Measurements from ENCODE around the gene WDR91. TPM values are rescaled to one million over a fixed set of nuclear protein-coding genes. Genes with fewer than 3 reads are reported as not detected.

Gene WDR91
- total RNA-seq, 2 donors from 2014 or later, result 8.2 to 8.7 TPM

DNA sequence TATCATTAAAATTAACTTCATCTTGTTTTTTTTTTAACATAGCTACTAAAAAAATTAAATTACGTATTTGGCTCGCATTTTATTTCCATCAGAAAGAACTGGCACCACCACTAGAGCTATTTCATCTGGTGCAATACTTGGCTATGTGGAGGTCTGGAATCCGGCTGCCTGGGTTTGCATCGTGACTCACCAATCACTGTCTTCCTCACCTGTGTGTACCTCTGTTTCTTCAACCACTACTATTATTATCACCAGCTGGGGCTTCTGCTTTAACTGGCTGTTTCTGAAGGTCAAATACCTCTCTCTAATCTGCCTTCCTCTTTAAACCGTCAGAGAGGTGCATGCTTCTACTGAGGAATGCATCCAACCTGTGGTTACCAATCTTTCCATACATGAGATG, 6.5 kb downstream of the WDR91 start:
- ATAC-seq (no peak), DNase-seq (no peak)
- intact Hi-C loops (cut with DNase I), result no loop called here

DNA sequence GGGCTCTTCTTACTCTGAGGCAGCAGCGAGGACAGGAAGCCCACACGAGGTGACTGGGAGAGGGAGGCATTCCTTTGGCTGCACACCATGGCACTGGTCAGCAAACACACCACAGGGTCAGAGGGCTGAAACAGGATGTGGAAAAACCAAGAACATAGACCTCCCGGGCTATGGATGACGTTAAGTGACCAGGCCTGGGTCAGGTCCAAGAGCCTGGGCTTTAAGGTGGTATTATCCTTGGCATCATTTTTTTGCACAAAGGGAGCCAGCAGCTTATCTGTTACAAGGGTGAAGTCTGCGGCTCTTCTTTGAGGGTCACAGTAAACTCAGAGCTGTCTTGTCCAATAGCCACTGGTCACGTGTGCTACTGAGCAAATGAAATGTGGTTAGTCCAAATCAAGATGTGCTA, 7.0 kb downstream of the WDR91 start:
- ATAC-seq (peak in 1 of 2 donors; percentile 30), DNase-seq (peak; percentile 60)
- intact Hi-C loops (cut with DNase I), result no loop called here

DNA sequence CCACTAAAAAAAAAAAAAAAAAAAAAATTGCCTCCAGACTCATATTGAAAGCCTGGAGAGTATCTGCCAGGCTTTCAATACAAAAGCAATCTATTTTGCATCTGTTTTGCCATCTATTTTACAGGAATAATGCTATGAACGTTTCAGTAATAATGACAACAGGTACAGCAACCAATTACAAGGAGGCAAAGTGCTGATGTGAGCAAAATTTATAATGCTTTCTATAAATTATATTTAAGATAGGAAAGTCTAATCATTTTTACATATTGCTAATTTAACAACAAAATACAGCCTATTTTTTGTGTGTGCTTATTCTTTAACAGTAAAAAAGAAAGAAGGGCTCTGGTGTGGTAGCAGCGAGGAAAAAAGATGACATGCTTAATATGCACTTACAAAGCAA, 10.0 kb downstream of the WDR91 start:
- DNase-seq (no peak), ATAC-seq (no peak)

DNA sequence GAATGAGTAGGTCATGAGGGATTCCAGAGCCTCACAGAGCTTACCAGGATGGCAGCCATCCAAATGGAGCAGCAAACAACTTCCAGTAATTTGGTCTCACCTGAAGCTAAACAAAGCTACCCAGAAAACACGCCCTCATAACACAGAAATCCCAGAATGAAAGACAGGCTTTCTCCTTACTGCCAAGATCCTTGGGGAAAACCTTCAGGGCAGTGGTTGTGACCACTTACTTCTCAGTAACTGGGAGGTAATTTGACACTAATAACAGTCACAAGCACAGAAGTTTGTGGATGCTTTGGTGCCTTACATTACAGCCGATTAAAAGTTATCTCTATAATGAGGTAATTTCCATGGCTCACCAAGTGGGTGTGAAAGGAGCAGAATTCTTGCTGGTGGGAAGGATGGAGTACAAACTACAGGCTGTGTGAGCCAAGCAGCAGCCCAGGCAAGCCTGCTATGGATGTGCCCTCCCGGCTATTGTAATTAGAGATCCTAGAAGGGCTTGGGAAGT, 10.4 kb downstream of the WDR91 start:
- intact Hi-C loops (cut with DNase I), result no loop called here
- DNase-seq (no peak), ATAC-seq (peak in 1 of 2 donors; percentile 20)

More for the DNA sequence above, 10.0 kb downstream of the WDR91 start:
- intact Hi-C loops (cut with DNase I), result no loop called here

DNA sequence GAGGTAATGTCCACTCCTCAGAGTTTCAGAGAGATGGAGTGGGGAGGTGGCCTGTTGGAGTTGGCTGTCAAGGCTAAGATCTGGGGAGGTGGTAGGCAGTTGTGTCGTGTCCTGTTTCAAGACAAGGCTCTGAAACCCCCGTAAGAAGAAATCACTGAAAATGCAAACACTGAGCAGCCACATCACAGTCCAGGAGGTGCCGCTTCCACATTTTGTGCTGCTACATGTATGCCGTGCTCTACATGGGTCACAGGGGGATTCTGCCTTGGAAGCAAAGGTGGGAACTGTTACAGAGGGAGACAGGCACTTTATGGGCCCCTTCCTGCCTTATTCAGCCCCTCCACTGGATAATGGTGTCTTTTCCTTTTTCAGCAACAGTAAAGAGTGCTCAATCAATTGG, 11.9 kb downstream of the WDR91 start:
- ATAC-seq (no peak), DNase-seq (no peak)
- intact Hi-C loops (cut with DNase I), result no loop called here

DNA sequence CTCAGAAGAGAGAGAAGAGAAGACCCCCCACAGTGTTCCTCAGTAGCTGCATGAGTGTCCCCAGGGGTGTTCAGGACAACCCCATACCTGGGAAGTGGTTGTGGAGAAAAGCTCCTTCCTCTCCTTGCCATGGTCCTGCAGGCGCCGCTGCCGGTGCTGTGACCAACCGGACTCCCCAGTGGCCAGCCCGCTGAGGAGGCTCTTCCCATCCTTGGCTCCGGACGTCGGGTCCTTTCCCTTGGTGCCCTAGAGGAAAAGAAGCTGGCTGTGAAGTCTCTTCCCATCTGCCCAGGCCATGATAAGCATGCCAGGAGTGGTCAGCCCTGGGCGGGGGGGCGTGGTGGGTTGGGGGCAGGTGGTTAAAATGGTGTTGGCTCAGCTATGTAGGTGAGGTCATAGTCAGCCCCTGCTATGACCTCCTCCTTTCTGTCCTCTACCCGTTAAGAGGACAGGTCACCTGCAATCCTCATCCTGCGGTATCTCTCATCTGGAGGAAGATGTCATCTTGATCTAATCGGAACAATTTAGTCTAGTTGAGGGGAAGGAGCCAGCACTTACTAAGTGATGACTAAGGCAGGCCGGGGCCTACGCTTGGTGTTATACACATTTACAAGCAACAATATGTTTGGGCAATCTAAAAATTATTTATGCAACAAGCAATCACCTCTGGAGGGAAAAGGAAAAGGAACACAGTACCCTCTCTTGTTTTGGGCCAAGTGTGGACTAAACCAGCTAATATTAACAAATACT, 13.2 kb downstream of the WDR91 start:
- DNase-seq (no peak), ATAC-seq (no peak)
- intact Hi-C loops (cut with DNase I), result no loop called here

DNA sequence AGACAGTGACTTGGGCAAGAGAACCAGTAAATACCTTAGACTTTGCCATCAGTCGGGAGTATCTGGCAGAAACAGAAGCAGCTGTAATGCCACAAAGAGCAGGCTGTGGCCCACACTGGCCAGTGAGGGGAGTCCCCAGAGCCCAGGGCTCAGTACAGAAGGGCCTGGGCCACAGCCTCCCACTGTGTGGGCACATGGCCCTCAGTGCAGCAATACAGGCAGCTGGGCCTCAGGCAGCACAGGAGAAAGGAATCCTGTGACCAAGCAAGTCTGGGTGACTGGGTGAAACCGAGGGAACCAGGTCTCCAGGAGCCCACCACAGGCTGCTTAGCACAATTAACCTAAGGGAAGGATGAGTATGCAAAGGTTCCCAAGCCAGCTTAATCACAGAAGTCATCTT, 14.0 kb downstream of the WDR91 start:
- DNase-seq (no peak), ATAC-seq (no peak)
- intact Hi-C loops (cut with DNase I), result no loop called here

DNA sequence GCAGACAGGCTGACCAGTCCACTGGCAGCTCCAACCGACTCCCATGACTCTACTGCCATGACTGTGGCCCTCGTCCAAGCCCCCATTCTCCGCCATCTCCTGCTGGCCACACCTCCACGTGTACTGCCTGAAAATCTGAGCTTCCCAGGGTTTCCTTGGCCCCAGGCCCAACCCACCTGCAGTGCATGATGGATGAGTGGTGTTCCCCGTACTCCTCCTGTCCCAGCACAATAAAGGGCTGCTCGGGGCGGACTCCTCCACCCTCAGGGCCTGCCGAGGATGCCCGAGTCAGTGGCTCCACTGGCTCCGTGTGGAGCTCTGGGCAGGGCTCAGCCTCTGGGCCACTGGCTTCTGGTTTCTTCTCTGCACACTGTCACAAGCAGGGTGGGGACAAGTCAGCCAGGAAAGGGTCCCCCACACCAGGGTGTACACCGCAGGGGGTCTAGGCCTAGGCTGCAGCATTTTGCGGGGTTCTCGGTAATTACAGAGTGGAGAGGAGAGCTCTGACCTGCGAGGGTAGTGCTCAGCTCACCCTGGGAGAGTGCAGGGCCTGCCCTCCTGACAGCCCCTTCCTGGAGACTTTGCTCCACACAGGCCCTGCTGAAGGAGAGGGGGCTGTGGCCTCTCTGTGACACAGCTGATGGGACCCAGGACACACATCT, 15.2 kb downstream of the WDR91 start:
- intact Hi-C loops (cut with DNase I), result no loop called here
- DNase-seq (no peak), ATAC-seq (no peak)

DNA sequence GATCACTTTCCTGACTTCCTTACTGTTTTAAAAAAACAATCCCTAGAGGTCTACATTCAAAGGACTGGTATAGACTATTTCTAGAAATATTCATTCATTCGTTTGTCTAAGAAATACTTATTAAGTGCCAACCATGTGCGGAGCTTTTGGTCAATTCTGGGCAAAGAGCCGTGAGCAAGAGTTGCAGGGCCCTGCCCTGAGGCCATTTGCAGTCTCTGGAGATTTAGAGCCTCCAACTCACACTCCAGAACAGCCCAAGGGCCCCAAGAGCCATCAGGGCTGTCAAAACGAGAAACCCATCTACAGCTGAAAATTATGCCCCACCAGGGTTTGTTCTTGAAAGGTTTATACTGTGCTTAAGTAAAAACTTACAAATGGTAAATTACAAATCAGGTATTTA, 16.2 kb downstream of the WDR91 start:
- intact Hi-C loops (cut with DNase I), result no loop called here
- DNase-seq (no peak), ATAC-seq (peak in 1 of 2 donors; percentile 65)

DNA sequence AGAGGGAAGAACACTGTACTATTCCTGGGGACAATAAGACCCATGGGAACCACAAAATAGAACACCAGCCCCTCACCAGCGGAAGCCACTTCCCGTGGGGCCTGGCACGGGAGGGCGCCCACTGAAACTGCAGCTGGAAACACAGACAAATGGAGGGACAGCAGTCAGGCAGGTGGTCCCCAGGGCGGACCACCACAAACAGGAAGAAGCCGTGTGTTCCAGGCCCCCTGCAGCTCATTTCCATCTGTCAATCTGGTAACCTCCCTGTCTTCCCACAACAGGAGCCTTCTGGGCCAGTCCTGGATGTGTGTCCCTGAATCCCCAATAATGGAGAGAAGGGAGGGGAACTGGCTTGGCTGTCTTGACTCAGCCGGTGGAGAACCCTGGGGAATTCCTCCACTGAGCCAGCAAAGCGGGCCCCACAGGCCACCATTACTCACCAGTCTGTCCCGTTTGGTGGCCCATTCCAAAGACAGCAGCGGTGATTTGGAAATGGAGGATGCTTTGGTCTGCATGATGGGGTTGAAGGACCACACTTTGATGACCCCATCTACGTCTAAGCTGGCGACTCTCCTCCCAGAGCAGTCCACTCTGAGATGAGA, 16.7 kb downstream of the WDR91 start:
- intact Hi-C loops (cut with DNase I), result no loop called here
- no peak for DNase-seq
- ATAC-seq, result no peak

DNA sequence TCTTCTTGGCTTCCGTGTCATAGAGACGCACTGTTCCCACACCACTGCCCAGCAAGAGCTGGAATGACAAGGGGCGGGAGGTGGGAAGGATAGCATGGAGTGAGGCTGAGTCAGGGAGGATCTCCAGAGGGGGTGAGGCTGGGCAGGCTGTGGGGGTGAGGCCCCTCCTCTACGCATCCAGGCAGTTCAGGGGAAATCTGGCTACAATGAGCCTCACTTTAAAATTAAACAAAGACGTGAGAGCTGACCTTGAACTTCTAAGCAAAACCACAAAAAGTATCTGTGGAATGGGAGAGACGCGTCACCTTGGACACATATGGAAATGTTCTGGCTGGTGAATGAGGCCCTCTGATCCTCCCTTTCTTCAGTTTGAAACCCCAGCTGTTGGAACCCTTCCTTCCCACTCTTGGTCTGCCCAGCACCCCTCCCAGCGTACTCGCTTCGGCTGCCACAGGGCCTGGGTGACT, 17.7 kb downstream of the WDR91 start:
- intact Hi-C loops (cut with DNase I), result no loop called here
- DNase-seq (no peak), ATAC-seq (no peak)

DNA sequence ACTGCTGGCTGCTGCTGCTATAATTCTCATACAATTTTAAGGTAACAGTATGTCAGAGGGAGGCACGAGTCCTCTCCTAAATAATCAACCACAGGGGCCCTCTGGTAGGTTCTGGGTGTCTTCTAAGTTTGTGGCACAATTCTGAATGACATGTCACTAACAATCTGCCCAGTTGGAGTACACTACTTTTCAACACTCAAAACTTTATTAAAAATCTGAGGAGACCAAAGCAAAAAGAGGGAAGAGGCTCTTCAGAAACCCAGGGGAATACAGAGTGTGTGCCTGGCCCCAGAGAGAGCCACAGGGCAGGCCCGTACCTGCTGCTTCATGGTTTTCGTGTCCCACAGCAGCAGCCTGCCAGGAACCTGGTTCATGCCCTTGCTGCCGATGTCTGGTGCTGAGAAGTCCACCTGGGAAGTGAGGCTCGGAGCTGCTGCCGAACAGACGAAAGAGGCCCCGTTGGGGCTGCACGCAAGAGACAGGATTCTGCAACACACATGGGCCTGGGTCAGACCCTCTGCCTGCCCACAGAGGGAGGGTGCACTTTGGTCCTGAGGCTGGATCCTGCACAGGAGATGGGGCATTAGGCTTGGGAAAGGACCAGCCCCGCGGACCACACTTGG, 18.3 kb downstream of the WDR91 start:
- intact Hi-C loops (cut with DNase I), result no loop called here
- DNase-seq (no peak), ATAC-seq (no peak)

DNA sequence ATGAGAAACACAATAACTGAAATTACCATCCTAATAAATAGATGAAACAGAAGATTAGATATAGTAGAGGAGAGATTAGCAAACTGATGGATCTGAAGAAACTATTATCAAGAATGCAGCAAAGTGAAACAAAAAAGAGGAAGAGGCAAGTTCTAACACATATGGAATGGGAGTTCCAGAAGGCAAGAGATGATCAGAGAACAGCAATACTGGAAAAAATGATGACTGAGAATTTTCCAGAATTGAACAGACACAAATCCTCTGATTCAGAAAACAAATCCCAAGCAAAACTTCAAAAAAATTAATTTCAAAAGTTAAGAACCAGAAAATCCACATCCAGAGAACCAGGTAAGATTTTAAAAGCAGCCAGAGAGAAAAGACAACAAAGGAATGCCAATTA, 20.6 kb downstream of the WDR91 start:
- no peak for DNase-seq
- intact Hi-C loops (cut with DNase I), result no loop called here
- no peak for ATAC-seq

DNA sequence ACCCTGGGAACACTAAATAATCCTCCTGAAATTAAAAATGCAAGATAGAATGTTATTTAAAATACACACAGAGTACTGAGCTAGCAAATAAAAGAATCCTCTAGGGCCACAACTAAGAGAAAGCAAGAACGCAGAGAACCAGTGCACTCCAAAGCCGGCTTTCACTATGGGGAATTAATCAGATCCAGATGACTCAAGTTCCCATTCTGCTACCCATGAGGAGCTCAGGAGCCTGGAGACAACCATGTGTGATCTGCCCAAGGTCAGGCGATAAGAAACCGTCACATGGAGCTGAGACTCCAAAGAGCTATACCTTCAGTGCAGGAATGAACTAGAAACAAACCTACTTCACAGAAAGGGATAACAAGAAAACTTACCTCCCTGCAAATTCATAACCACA, 21.4 kb downstream of the WDR91 start:
- intact Hi-C loops (cut with DNase I), result no loop called here
- DNase-seq (no peak), ATAC-seq (no peak)

DNA sequence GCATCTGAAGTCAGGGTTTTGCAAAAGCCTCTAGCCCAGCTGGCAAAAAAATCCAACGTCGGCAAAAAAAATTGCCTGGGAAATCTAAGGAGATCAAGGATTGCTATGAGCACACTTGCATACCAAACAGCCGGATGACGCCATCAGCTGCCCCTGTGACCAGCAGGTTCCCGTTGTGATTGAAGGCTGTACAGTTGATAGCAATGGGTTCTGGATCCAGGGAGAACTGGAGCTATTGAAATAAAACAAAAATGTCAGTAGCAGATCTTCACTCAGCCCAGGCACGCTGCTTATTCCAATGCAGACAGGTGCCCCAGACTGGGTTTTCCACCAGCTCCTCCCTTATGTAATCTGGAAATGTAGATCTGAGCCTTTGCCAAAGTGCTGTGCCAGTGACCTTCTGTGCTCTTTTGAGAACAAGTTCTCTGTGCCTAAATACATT, 22.1 kb downstream of the WDR91 start:
- intact Hi-C loops (cut with DNase I), result no loop called here
- ATAC-seq (no peak), DNase-seq (no peak)

DNA sequence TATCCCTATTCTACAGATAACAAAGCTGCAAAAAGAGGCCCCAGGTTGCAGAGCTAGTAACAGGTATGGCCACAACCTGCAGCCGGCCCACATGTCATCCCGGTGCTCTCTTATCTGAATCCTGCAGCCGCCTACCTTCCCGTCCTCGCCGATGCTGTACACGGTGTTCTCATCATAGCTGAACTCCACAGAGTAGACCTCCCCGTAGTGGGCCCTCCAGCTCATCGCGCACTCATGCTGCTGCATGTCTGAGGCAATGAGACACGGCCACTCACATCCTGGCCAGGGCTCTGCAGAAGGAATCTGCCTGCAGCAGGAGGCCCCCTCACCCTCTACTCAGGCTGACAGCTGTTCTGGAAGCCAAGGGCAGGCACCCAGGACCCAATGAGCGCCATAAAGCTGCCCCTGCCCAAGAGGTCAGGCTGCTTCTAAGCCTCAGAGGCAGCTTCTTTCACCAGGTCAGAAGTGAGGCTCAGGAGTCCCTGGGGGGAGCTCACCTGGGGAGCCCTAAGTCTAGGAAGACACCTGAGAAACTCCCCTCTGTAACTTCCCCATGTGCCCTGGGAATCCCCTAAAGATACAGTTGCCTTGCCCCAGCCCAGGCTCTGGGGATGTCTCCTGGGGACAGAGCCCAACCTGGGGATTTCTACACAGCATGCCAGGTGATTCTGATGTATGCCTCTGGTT, 22.9 kb downstream of the WDR91 start:
- intact Hi-C loops (cut with DNase I), result no loop called here
- DNase-seq (no peak), ATAC-seq (no peak)

DNA sequence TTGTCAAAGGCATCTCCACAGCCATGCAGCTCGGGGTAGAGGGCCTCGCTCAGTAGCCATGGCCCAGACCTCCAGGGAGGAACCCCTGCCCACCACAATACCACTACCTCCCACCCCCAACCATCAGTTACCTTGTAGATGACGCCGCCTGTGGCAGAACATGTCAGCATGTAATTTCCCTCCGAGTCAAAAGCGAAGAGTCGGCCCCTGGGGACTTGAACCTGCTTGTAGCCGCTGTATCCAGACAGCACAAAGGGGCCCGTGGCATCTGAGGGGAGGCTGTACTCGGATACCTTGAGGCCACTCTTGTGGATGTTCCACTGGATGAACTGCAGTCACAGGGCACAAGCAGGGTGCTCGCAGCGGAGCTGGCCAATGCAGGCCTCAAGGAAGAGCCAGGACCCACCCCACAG, 24.5 kb downstream of the WDR91 start:
- ATAC-seq, result no peak
- intact Hi-C loops (cut with DNase I), result no loop called here

DNA sequence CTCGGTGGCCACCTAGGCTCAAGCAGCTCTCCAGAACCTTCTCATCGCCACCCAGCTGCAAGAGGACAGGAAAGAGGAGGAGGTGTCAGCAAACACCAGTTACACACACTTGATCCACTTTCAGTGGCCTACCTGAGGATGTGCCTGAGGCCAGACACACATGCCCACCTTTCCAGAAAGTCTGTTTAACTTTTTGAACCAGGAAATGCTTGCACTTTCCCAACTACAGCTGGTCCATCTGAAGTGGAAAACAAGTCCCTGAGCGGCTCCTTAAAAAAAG, 25.1 kb downstream of the WDR91 start:
- DNase-seq, result no peak
- intact Hi-C loops (cut with DNase I), result no loop called here
- no peak for ATAC-seq

More for the DNA sequence above, 24.5 kb downstream of the WDR91 start:
- DNase-seq, result no peak

DNA sequence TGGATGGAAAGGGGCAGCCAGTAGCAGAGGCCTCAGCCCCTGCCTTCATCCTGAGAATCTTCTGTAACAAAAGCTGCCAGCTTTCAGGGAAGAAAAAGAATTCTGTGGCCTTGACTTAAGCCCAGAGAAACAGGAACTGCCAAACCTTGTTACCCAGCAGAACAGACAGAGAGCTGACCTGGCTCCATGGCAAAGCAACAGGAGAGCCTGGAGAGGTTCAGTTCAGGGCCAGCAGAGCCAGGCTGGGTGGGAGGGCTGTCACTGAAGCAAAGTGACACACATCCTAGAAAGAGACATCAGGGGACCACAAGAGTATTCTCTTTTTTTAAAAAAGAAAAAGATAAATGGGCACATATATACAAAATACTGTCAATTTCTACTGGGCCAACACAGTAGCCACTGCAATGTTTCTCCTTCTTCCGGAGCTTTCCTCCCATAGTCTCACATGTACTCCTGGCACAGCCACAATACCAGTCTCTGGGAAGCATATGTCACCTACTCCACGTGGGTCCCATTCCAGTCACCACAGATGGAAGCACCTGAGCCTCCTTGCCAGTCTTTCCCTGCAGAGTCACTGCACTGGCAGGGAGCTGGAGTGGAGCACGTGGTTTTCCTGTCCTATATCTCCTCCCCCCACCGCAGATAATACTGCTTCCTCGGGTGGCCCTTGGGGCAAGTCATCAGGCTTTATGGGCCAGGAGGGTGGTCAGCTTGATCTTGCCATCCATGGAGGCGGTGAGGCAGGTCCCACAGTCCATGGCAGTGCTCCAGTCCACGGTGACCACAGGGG, 25.7 kb downstream of the WDR91 start:
- no peak for DNase-seq
- intact Hi-C loops (cut with DNase I), result no loop called here
- ATAC-seq, result no peak
